Caco-2 (cell line): ENCODE results near the gene FRMD4A. TPM values are rescaled to one million over a fixed set of nuclear protein-coding genes. Genes with fewer than 3 reads are reported as not detected.

ENCODE experiments used
- BruUV-seq: library from RNA; stranded (reverse); fragments of 400-500 nt; replicated peaks from 2 replicates; lab custom pipeline; 2021; lab: Mats Ljungman, UMichigan
- CTCF ChIA-PET: fragments of 300-600 bp; sonication (Branson Sonifier 250); formaldehyde crosslinking; loops from one replicate; lab custom pipeline; 2022; ENCODE audit warnings: antibody characterized with exemption; lab: Charles Lee
- POLR2A ChIA-PET: fragments of 300-600 bp; sonication (Branson Sonifier 250); formaldehyde crosslinking; loops from one replicate; lab custom pipeline; 2022; ENCODE audit warnings: antibody characterized with exemption; lab: Charles Lee
- DNase-seq, 2 experiments: peaks; one replicate each; pipeline versions ENCODE4 v3.0.0 to v3.0.0-alpha.2; 2020 to 2022
- H3K27me3 ChIP-seq: replicated peaks from 2 replicates; pipeline ENCODE4 v1.6.0; 2011; ENCODE audit warnings: low read length; ENCODE audit not compliant: control insufficient read depth, insufficient read depth
- H3K36me3 ChIP-seq: 2 replicates; pipeline ENCODE4 v1.5.1; 2011; ENCODE audit warnings: low read length; ENCODE audit not compliant: control insufficient read depth, insufficient read depth
- H3K4me1 ChIP-seq: fragments of 250-450 bp; sonication (Bioruptor Pico); 2 replicates; pipeline ENCODE4 v1.5.1; 2020; ENCODE audit warnings: mild to moderate bottlenecking
- H3K4me3 ChIP-seq: 2 replicates; pipeline ENCODE4 v1.5.1; 2011; ENCODE audit warnings: low read depth, mild to moderate bottlenecking, control low read depth, low read length
- H3K9me3 ChIP-seq: fragments of 250-450 bp; sonication (Bioruptor Pico); 2 replicates; pipeline ENCODE4 v1.5.1; 2020; ENCODE audit warnings: mild to moderate bottlenecking, moderate library complexity
- H3K27ac Mint-ChIP-seq: one replicate; pipeline ENCODE4 v1.8.0; 2022; ENCODE audit warnings: mixed read lengths; ENCODE audit not compliant: unreplicated experiment
- H3K27me3 Mint-ChIP-seq: one replicate; pipeline ENCODE4 v1.8.0; 2022; ENCODE audit warnings: mixed read lengths; ENCODE audit not compliant: insufficient read depth, unreplicated experiment
- H3K36me3 Mint-ChIP-seq: one replicate; pipeline ENCODE4 v1.8.0; 2022; ENCODE audit warnings: mild to moderate bottlenecking, mixed read lengths; ENCODE audit not compliant: insufficient read depth, unreplicated experiment
- H3K4me1 Mint-ChIP-seq: one replicate; pipeline ENCODE4 v1.8.0; 2022; ENCODE audit warnings: low read depth, mixed read lengths; ENCODE audit not compliant: unreplicated experiment
- H3K4me3 Mint-ChIP-seq: one replicate; pipeline ENCODE4 v1.8.0; 2022; ENCODE audit warnings: mild to moderate bottlenecking, moderate library complexity, mixed read lengths; ENCODE audit not compliant: unreplicated experiment
- H3K9me3 Mint-ChIP-seq: one replicate; pipeline ENCODE4 v1.8.0; 2022; ENCODE audit warnings: mixed read lengths; ENCODE audit not compliant: unreplicated experiment
- CTCF ChIP-seq, 2 experiments: fragments of 200-600 bp in 1 of 2; IDR thresholded peaks; 1 replicate in 1 of 2; 2 replicates in 1 of 2; pipeline versions ENCODE4 v1.5.1 to v1.8.0; 2011 to 2022; ENCODE audit warnings: antibody characterized with exemption in 1 of 2, control low read depth in 1 of 2, inconsistent platforms in 1 of 2, low read depth in 1 of 2, low read length in 1 of 2, mild to moderate bottlenecking in 1 of 2, moderate library complexity in 1 of 2; ENCODE audit not compliant: insufficient read depth in 1 of 2, severe bottlenecking in 1 of 2, unreplicated experiment in 1 of 2
- intact Hi-C: fragments of 100-400 bp; cut with micrococcal nuclease; formaldehyde crosslinking; loops from one replicate; pipeline ENCODE4 v1.10.0; 2022; ENCODE audit not compliant: unreplicated experiment
- total RNA-seq: library from RNA; stranded (reverse); gene quantifications from 2 replicates; pipeline ENCODE4 v1.2.3, GENCODE V29; 2022

The FRMD4A gene
- total RNA-seq, 1 experiment from 2014 or later = 52.1 TPM

- Mint-ChIP-seq H3K4me1 (no peaks in the 10 kb centered on the region), H3K27ac (no peak overlapping the region), H3K36me3 (no peaks in the 10 kb centered on the region), H3K9me3 (no peaks in the 10 kb centered on the region), H3K4me3 (no peak overlapping the region), H3K27me3 (peaks cover 19% of the 10 kb centered on the region)
- no peak for DNase-seq
- CTCF ChIA-PET = no interaction called here
- intact Hi-C loops = no loop called here
- Histone ChIP-seq H3K36me3 (no peaks in the 10 kb centered on the region), H3K9me3 (no peaks in the 10 kb centered on the region; the same call in 1 of the 2 replicates), H3K27me3 (no peaks in the 10 kb centered on the region; the same call in 1 of the 2 replicates), H3K4me3 (no peak overlapping the region), H3K4me1 (no peaks in the 10 kb centered on the region)
- POLR2A ChIA-PET = no interaction called here
- no peak for TF ChIP-seq CTCF (IDR thresholded peaks at IDR 0.05; ENCODE audit: insufficient read depth in 1 of 2, low read depth in 1 of 2, low read length in 1 of 2, severe bottlenecking in 1 of 2, unreplicated experiment in 1 of 2)
- no TSS peak for BruUV-seq
Measured at GRCh38 chr10:13893926-13894325, 436.8 kb downstream of the FRMD4A start.

GRCh38 chr10:13892871-13893270 is 437.9 kb downstream of the FRMD4A start:
- no peaks in the 10 kb centered on the region for H3K4me1 Mint-ChIP-seq
- peaks cover 24% of the 10 kb centered on the region for H3K27me3 Mint-ChIP-seq
- Histone ChIP-seq H3K27me3 (no peaks in the 10 kb centered on the region; the same call in 1 of the 2 replicates), H3K4me3 (no peak overlapping the region), H3K9me3 (no peaks in the 10 kb centered on the region; the same call in 1 of the 2 replicates), H3K4me1 (no peaks in the 10 kb centered on the region), H3K36me3 (no peaks in the 10 kb centered on the region)
- no peaks in the 10 kb centered on the region for H3K9me3 Mint-ChIP-seq
- ChIA-PET CTCF (no interaction called here), POLR2A (no interaction called here)
- H3K27ac Mint-ChIP-seq = no peak overlapping the region
- BruUV-seq = no TSS peak
- TF ChIP-seq CTCF (IDR thresholded peaks at IDR 0.05; ENCODE audit: insufficient read depth in 1 of 2, low read depth in 1 of 2, low read length in 1 of 2, severe bottlenecking in 1 of 2, unreplicated experiment in 1 of 2) = no peak
- DNase-seq = no peak
- H3K36me3 Mint-ChIP-seq = no peaks in the 10 kb centered on the region
- intact Hi-C loops = no loop called here
- no peak overlapping the region for H3K4me3 Mint-ChIP-seq

GRCh38 chr10:13892001-13892491 is 438.7 kb downstream of the FRMD4A start:
- ChIA-PET POLR2A (no interaction called here), CTCF (no interaction called here)
- no TSS peak for BruUV-seq
- Mint-ChIP-seq H3K4me1 (no peaks in the 10 kb centered on the region), H3K27ac (no peak overlapping the region), H3K4me3 (no peak overlapping the region), H3K27me3 (peaks cover 28% of the 10 kb centered on the region), H3K36me3 (no peaks in the 10 kb centered on the region), H3K9me3 (no peaks in the 10 kb centered on the region)
- Histone ChIP-seq H3K36me3 (no peaks in the 10 kb centered on the region), H3K27me3 (no peaks in the 10 kb centered on the region; the same call in 1 of the 2 replicates), H3K4me1 (no peaks in the 10 kb centered on the region), H3K9me3 (no peaks in the 10 kb centered on the region; the same call in 1 of the 2 replicates), H3K4me3 (no peak overlapping the region)
- DNase-seq = no peak
- TF ChIP-seq CTCF (IDR thresholded peaks at IDR 0.05; ENCODE audit: insufficient read depth in 1 of 2, low read depth in 1 of 2, low read length in 1 of 2, severe bottlenecking in 1 of 2, unreplicated experiment in 1 of 2) = no peak
- intact Hi-C loops = no loop called here
